Measurements from ENCODE around the gene UBB.

DNA sequence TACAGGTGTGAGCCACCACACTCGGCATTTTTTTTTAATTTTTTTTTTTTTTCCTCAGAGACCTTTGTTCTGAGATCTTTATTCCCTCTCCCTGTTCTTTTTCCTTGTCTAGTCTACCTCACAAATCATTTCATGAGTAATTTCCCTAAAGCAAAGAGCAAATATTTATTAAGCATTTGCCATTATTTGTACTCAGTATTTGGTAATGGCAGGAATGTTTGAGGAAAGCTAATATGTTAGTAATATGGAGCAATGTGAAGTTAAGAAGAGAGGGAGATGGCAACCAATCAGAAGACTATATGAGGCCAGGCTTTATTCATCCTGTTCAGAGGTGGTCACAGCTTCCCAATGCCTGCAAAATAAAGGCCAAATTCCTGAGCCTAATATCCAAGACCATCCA, 40.9 kb upstream of the UBB start:
- TF ChIP-seq CTCF (IDR thresholded peaks at IDR 0.05; ENCODE audit: poor library complexity) (no peak), EZH2 (IDR thresholded peaks at IDR 0.05; ENCODE audit: borderline replicate concordance) (no peak), EZH2phosphoT487 (IDR thresholded peaks at IDR 0.05; ENCODE audit: low read depth, severe bottlenecking, unreplicated experiment) (no peak)

Data from hepatocyte (in vitro differentiated cells).